GM18505 (cell line): ENCODE data around the gene MYO9B.
"Not testable (repeated sequence)": the region's sequence is repeated elsewhere in the genome, so short reads cannot be mapped to it uniquely, and the experiment has no call there.

Experiments used
- ATAC-seq: cut with Tn5 transposase; IDR thresholded peaks from one replicate; pipeline ENCODE4 v1.9.1; 2021; ENCODE audit not compliant: unreplicated experiment
- POLR2A ChIP-seq: IDR thresholded peaks from 4 replicates; pipeline ENCODE4 v1.6.1; 2011; ENCODE audit warnings: borderline replicate concordance; ENCODE audit not compliant: insufficient read depth, insufficient read length; ENCODE audit errors: extremely low read depth

MYO9B gene

GRCh38 chr19:17086120-17086519 is 10.5 kb downstream of the MYO9B start:
- TF ChIP-seq POLR2A, result no peak
- ATAC-seq, result no peak

- no peak for ATAC-seq
- no peak for TF ChIP-seq POLR2A
Observed at GRCh38 chr19:17086834-17087233, 11.3 kb downstream of the MYO9B start.

- TF ChIP-seq POLR2A, result no peak
- ATAC-seq, result no peak
Observed at GRCh38 chr19:17088552-17088951, 13.0 kb downstream of the MYO9B start.

- no peak for TF ChIP-seq POLR2A
- ATAC-seq, result no peak
Observed at GRCh38 chr19:17090583-17090982, 15.0 kb downstream of the MYO9B start.

GRCh38 chr19:17091758-17092333 is 16.3 kb downstream of the MYO9B start:
- no peak for TF ChIP-seq POLR2A
- no peak for ATAC-seq

- no peak for TF ChIP-seq POLR2A
- no peak for ATAC-seq
Observed at GRCh38 chr19:17092696-17093095, 17.1 kb downstream of the MYO9B start.

- ATAC-seq, result not testable (repeated sequence)
Observed at GRCh38 chr19:17094694-17095093, 19.1 kb downstream of the MYO9B start.

- no peak for ATAC-seq
- no peak for TF ChIP-seq POLR2A
Observed at GRCh38 chr19:17095141-17095919, 19.8 kb downstream of the MYO9B start.

- ATAC-seq, result no peak
- TF ChIP-seq POLR2A, result no peak
Observed at GRCh38 chr19:17097593-17098126, 22.1 kb downstream of the MYO9B start.

GRCh38 chr19:17098326-17098725 is 22.7 kb downstream of the MYO9B start:
- no peak for ATAC-seq
- no peak for TF ChIP-seq POLR2A

- no peak for TF ChIP-seq POLR2A
- no peak for ATAC-seq
Observed at GRCh38 chr19:17101686-17102628, 26.4 kb downstream of the MYO9B start.

GRCh38 chr19:17103177-17103576 is 27.6 kb downstream of the MYO9B start:
- ATAC-seq, result no peak
- no peak for TF ChIP-seq POLR2A

GRCh38 chr19:17104679-17105078 is 29.1 kb downstream of the MYO9B start:
- TF ChIP-seq POLR2A, result no peak
- no peak for ATAC-seq
